ENCODE measurements around the gene PURA.

PURA gene

DNA sequence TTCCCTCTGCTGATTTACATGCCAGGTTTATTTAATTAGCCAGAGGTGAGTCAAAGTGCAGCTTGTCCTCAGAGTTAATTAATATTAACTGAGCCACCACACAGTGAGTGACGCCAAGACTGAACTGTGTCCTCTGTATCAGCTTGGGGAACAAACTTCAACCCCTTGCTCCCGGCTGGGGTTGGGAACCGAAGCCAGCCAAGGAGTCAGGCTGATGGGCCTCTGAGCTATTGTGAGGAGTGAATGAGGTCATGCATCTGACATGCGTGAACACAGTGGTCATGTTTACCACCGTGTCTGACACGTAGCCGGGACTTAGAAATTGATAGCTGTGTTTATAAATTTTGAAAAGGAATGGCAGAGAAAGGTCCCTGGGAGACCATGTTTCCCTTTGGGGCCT lies 28.9 kb downstream of the PURA start:
- Histone ChIP-seq H3K4ac (ENCODE audit: low read depth, low read length) (no peak overlapping the region), H3K79me2 (ENCODE audit: control insufficient read depth, insufficient read depth, low read length, poor library complexity) (no peaks in the 10 kb centered on the region), H3K4me1 (ENCODE audit: control insufficient read depth in 1 of 2, insufficient read depth in 2 of 2, low read length in 2 of 2) (peaks cover 6% of the 10 kb centered on the region in 2 experiments), H3K18ac (ENCODE audit: low read length) (no peak overlapping the region), H3K27me3 (ENCODE audit: insufficient read depth, low read length) (peaks cover 22% of the 10 kb centered on the region), H3K14ac (ENCODE audit: low read length) (no peak overlapping the region), H3K79me1 (ENCODE audit: low read length) (no peaks in the 10 kb centered on the region), H3K27ac (ENCODE audit: low read depth, low read length) (no peak overlapping the region), H2BK120ac (ENCODE audit: insufficient read depth, low read length, poor library complexity) (no peak overlapping the region), H3K9ac (ENCODE audit: low read length) (no peak overlapping the region), H3K4me2 (ENCODE audit: low read length) (no peak overlapping the region), H2BK5ac (ENCODE audit: low read depth, low read length, poor library complexity) (no peak overlapping the region), H3K23ac (ENCODE audit: low read length) (no peak overlapping the region), H3K36me3 (ENCODE audit: control insufficient read depth in 1 of 2, insufficient read depth in 2 of 2, low read length in 2 of 2) (no peaks in the 10 kb centered on the region), H2AK5ac (ENCODE audit: low read length) (no peak overlapping the region), H4K12ac (ENCODE audit: low read depth, low read length) (no peak overlapping the region), H2AFZ (ENCODE audit: insufficient read depth, low read length, poor library complexity) (no peak overlapping the region), H3K4me3 (ENCODE audit: low read depth, low read length) (no peak overlapping the region), H4K8ac (ENCODE audit: low read depth, low read length) (no peak overlapping the region), H4K91ac (ENCODE audit: low read depth, low read length) (no peak overlapping the region), H3K9me3 (ENCODE audit: insufficient read depth, low read depth, low read length) (no peaks in the 10 kb centered on the region), H2BK12ac (ENCODE audit: low read length) (no peak overlapping the region)
- no peak for DNase-seq
- WGBS (ENCODE audit: extremely low coverage, insufficient coverage, insufficient read length): no CpG with 5 or more reads among the region's 7 CpGs

- Histone ChIP-seq H3K4ac (ENCODE audit: low read depth, low read length) (no peak overlapping the region), H3K4me1 (ENCODE audit: control insufficient read depth in 1 of 2, insufficient read depth in 2 of 2, low read length in 2 of 2) (peaks cover 6% of the 10 kb centered on the region in 2 experiments), H3K79me1 (ENCODE audit: low read length) (no peaks in the 10 kb centered on the region), H3K27ac (ENCODE audit: low read depth, low read length) (no peak overlapping the region), H4K91ac (ENCODE audit: low read depth, low read length) (no peak overlapping the region), H3K18ac (ENCODE audit: low read length) (no peak overlapping the region), H4K8ac (ENCODE audit: low read depth, low read length) (no peak overlapping the region), H3K14ac (ENCODE audit: low read length) (no peak overlapping the region), H3K9ac (ENCODE audit: low read length) (no peak overlapping the region), H2AK5ac (ENCODE audit: low read length) (no peak overlapping the region), H3K79me2 (ENCODE audit: control insufficient read depth, insufficient read depth, low read length, poor library complexity) (no peaks in the 10 kb centered on the region), H2AFZ (ENCODE audit: insufficient read depth, low read length, poor library complexity) (no peak overlapping the region), H3K23ac (ENCODE audit: low read length) (no peak overlapping the region), H2BK5ac (ENCODE audit: low read depth, low read length, poor library complexity) (no peak overlapping the region), H3K27me3 (ENCODE audit: insufficient read depth, low read length) (peaks cover 24% of the 10 kb centered on the region), H3K36me3 (ENCODE audit: control insufficient read depth in 1 of 2, insufficient read depth in 2 of 2, low read length in 2 of 2) (no peaks in the 10 kb centered on the region), H4K12ac (ENCODE audit: low read depth, low read length) (no peak overlapping the region), H3K4me3 (ENCODE audit: low read depth, low read length) (no peak overlapping the region), H3K4me2 (ENCODE audit: low read length) (no peak overlapping the region), H3K9me3 (ENCODE audit: insufficient read depth, low read depth, low read length) (no peaks in the 10 kb centered on the region), H2BK120ac (ENCODE audit: insufficient read depth, low read length, poor library complexity) (no peak overlapping the region), H2BK12ac (ENCODE audit: low read length) (no peak overlapping the region)
- WGBS (ENCODE audit: extremely low coverage, insufficient coverage, insufficient read length): no CpG with 5 or more reads among the region's 3 CpGs
- no peak for DNase-seq
These were observed 29.8 kb downstream of the PURA start for GRCh38 chr5:140143521-140144258.

DNA sequence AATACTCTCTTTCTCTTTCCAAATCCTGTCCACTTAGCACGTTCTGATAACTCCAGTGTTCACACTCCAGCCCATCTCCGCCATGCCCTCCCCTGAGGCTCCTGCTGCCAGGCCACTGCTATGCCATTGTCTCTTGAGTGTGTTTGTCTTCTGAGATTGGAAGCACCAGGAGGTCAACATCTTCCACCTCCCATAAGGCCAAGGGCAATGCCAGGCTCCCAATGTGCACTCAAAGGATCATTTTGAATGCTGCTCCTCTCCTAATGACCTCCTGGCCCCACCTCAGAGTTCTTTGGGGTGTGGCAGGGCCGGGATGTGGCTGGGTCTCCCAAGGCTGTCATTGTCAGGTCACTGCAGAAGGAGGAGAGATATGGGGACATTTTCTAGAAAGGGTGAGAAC lies 31.3 kb downstream of the PURA start:
- WGBS (ENCODE audit: extremely low coverage, insufficient coverage, insufficient read length): no CpG with 5 or more reads among the region's 3 CpGs
- Histone ChIP-seq H3K4ac (ENCODE audit: low read depth, low read length) (no peak overlapping the region), H3K23ac (ENCODE audit: low read length) (no peak overlapping the region), H3K9me3 (ENCODE audit: insufficient read depth, low read depth, low read length) (no peaks in the 10 kb centered on the region), H3K4me2 (ENCODE audit: low read length) (no peak overlapping the region), H4K91ac (ENCODE audit: low read depth, low read length) (no peak overlapping the region), H3K18ac (ENCODE audit: low read length) (no peak overlapping the region), H3K4me3 (ENCODE audit: low read depth, low read length) (no peak overlapping the region), H3K14ac (ENCODE audit: low read length) (no peak overlapping the region), H3K9ac (ENCODE audit: low read length) (no peak overlapping the region), H4K12ac (ENCODE audit: low read depth, low read length) (no peak overlapping the region), H3K27me3 (ENCODE audit: insufficient read depth, low read length) (peaks cover 24% of the 10 kb centered on the region), H4K8ac (ENCODE audit: low read depth, low read length) (no peak overlapping the region), H3K79me1 (ENCODE audit: low read length) (no peaks in the 10 kb centered on the region), H3K79me2 (ENCODE audit: control insufficient read depth, insufficient read depth, low read length, poor library complexity) (no peaks in the 10 kb centered on the region), H3K36me3 (ENCODE audit: control insufficient read depth in 1 of 2, insufficient read depth in 2 of 2, low read length in 2 of 2) (no peaks in the 10 kb centered on the region), H2BK120ac (ENCODE audit: insufficient read depth, low read length, poor library complexity) (no peak overlapping the region), H3K4me1 (ENCODE audit: control insufficient read depth in 1 of 2, insufficient read depth in 2 of 2, low read length in 2 of 2) (peaks cover 6 to 9% of the 10 kb centered on the region in 2 experiments), H2AFZ (ENCODE audit: insufficient read depth, low read length, poor library complexity) (no peak overlapping the region), H2AK5ac (ENCODE audit: low read length) (no peak overlapping the region), H2BK12ac (ENCODE audit: low read length) (no peak overlapping the region), H3K27ac (ENCODE audit: low read depth, low read length) (no peak overlapping the region), H2BK5ac (ENCODE audit: low read depth, low read length, poor library complexity) (no peak overlapping the region)
- no peak for DNase-seq

DNA sequence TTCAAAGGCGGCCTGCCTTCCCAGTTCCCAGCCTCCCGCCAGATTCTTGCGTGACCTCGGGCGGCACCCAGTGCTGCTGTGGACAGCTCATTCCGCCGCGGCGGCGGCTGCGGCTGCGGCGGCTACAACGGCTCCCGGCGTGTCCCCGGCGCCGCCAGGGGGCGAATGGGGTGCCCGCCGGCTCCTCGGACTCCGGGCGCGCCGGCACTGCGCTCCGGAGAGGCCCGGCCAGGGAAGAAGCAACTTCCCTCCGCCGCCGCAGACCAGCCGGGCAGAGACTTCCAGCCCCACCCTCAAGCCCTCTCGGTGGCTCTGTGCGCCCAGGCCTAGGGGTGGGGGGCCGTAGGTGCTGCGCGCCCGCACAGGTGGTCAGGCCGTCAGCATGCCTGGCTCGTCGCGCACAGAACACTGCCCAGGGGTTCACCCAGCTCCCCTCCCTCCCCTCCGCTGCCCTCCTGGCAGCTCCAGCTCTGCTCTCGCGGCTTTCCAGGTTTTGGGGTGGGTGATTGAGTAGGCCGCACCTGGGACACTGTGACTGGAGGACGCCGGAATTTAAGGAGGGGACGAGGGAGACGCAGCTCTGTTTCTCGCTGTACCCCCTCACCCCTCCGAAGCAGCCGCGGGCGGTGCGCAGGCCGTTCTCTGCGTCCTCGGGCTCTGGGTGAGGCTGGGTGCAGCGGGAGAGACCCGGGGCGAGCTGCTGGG lies 32.1 kb downstream of the PURA start:
- Histone ChIP-seq H3K79me1 (ENCODE audit: low read length) (no peaks in the 10 kb centered on the region), H3K18ac (ENCODE audit: low read length) (no peak overlapping the region), H3K9me3 (ENCODE audit: insufficient read depth, low read depth, low read length) (no peaks in the 10 kb centered on the region), H3K23ac (ENCODE audit: low read length) (no peak overlapping the region), H3K27me3 (ENCODE audit: insufficient read depth, low read length) (peaks cover 24% of the 10 kb centered on the region), H2AK5ac (ENCODE audit: low read length) (no peak overlapping the region), H3K27ac (ENCODE audit: low read depth, low read length) (no peak overlapping the region), H3K14ac (ENCODE audit: low read length) (no peak overlapping the region), H3K36me3 (ENCODE audit: control insufficient read depth in 1 of 2, insufficient read depth in 2 of 2, low read length in 2 of 2) (no peaks in the 10 kb centered on the region), H2AFZ (ENCODE audit: insufficient read depth, low read length, poor library complexity) (no peak overlapping the region), H3K4me3 (ENCODE audit: low read depth, low read length) (no peak overlapping the region), H2BK12ac (ENCODE audit: low read length) (no peak overlapping the region), H3K4me2 (ENCODE audit: low read length) (peak overlapping the region; percentile 45), H3K4me1 (ENCODE audit: control insufficient read depth in 1 of 2, insufficient read depth in 2 of 2, low read length in 2 of 2) (peaks cover 6 to 10% of the 10 kb centered on the region in 2 experiments), H2BK5ac (ENCODE audit: low read depth, low read length, poor library complexity) (no peak overlapping the region), H3K79me2 (ENCODE audit: control insufficient read depth, insufficient read depth, low read length, poor library complexity) (no peaks in the 10 kb centered on the region), H2BK120ac (ENCODE audit: insufficient read depth, low read length, poor library complexity) (no peak overlapping the region), H3K9ac (ENCODE audit: low read length) (no peak overlapping the region), H3K4ac (ENCODE audit: low read depth, low read length) (no peak overlapping the region), H4K12ac (ENCODE audit: low read depth, low read length) (no peak overlapping the region), H4K91ac (ENCODE audit: low read depth, low read length) (no peak overlapping the region), H4K8ac (ENCODE audit: low read depth, low read length) (no peak overlapping the region)
- peak; percentile 20 to 47 for DNase-seq
- no CpG with 5 or more reads among the region's 64 CpGs for WGBS (ENCODE audit: extremely low coverage, insufficient coverage, insufficient read length)
